Hepatocyte (in vitro differentiated cells): ENCODE data around the gene SFN. TPM values are rescaled to one million over a fixed set of nuclear protein-coding genes. Genes with fewer than 3 reads are reported as not detected.
A peak's percentile ranks its signal among the peaks of the same experiment; 100 is the strongest.
"Not testable (repeated sequence)": the region's sequence is repeated elsewhere in the genome, so short reads cannot be mapped to it uniquely, and the experiment has no call there.

Source experiments
- DNase-seq: peaks from one replicate; pipeline ENCODE4 v3.0.0-alpha.2; 2016; ENCODE audit warnings: low spot score
- H2AFZ ChIP-seq: fragments of 200-600 bp; sonication (generic); 2 replicates; pipeline ENCODE4 v1.6.0; 2016; ENCODE audit warnings: antibody characterized with exemption, mild to moderate bottlenecking
- H3K27ac ChIP-seq: fragments of 200-600 bp; sonication (generic); 2 replicates; pipeline ENCODE4 v1.5.1; 2016; ENCODE audit warnings: mild to moderate bottlenecking
- H3K27me3 ChIP-seq: fragments of 200-600 bp; sonication (generic); 2 replicates; pipeline ENCODE4 v1.6.1; 2016
- H3K36me3 ChIP-seq: fragments of 200-600 bp; sonication (generic); replicated peaks from 2 replicates; pipeline ENCODE4 v1.5.1; 2016; ENCODE audit warnings: low read depth; ENCODE audit not compliant: insufficient read depth
- H3K4me1 ChIP-seq: fragments of 200-600 bp; sonication (generic); 2 replicates; pipeline ENCODE4 v1.5.1; 2016; ENCODE audit warnings: mild to moderate bottlenecking, moderate library complexity; ENCODE audit not compliant: insufficient read depth
- H3K4me2 ChIP-seq: fragments of 200-600 bp; sonication (generic); 2 replicates; pipeline ENCODE4 v1.6.0; 2016
- H3K4me3 ChIP-seq: fragments of 200-600 bp; sonication (generic); 2 replicates; pipeline ENCODE4 v1.5.1; 2016; ENCODE audit warnings: mild to moderate bottlenecking
- H3K79me2 ChIP-seq: fragments of 200-600 bp; sonication (generic); 2 replicates; pipeline ENCODE4 v1.6.0; 2017; ENCODE audit warnings: mild to moderate bottlenecking
- H3K9me2 ChIP-seq: fragments of 200-600 bp; sonication (generic); replicated peaks from 2 replicates; pipeline ENCODE4 v1.6.0; 2017; ENCODE audit warnings: mild to moderate bottlenecking; ENCODE audit not compliant: insufficient read depth
- H3K9me3 ChIP-seq: fragments of 200-600 bp; sonication (generic); 2 replicates; pipeline ENCODE4 v1.5.1; 2016; ENCODE audit warnings: low read depth, mild to moderate bottlenecking
- H4K20me1 ChIP-seq: fragments of 200-600 bp; sonication (generic); 2 replicates; pipeline ENCODE4 v1.6.0; 2016; ENCODE audit warnings: mild to moderate bottlenecking; ENCODE audit not compliant: insufficient read depth, poor library complexity, severe bottlenecking
- CTCF ChIP-seq: fragments of 200-600 bp; sonication (generic); IDR thresholded peaks from 2 replicates; pipeline ENCODE4 v1.5.1; 2016; ENCODE audit warnings: antibody characterized with exemption, mild to moderate bottlenecking; ENCODE audit not compliant: poor library complexity
- EZH2 ChIP-seq: fragments of 200-600 bp; sonication (generic); IDR thresholded peaks from 2 replicates; pipeline ENCODE4 v1.6.1; 2016; ENCODE audit warnings: antibody characterized with exemption, mild to moderate bottlenecking, borderline replicate concordance
- EZH2phosphoT487 ChIP-seq: fragments of 200-600 bp; sonication (generic); IDR thresholded peaks from one replicate; pipeline ENCODE4 v1.6.1; 2018; ENCODE audit warnings: antibody characterized with exemption, mild to moderate bottlenecking, low read depth, moderate library complexity; ENCODE audit not compliant: unreplicated experiment, severe bottlenecking
- WGBS: methylation state at CpG from one replicate; pipeline ENCODE4 v1.1.6; 2016; ENCODE audit warnings: low lambda C conversion rate; ENCODE audit errors: missing lambda C conversion rate; 5-methylcytosine and 5-hydroxymethylcytosine counted together
- polyA plus RNA-seq: library from polyadenylated mRNA; unstranded; fragments of >200 nt; fragmentation: Nextera tagmentation; extraction: Ambion mirVana; gene quantifications from 2 replicates; pipeline ENCODE4 v1.2.1, GENCODE V29; 2016
- total RNA-seq: library from RNA; depleted of rRNA; stranded (reverse); fragments of >200 nt; gene quantifications from 2 replicates; pipeline ENCODE4 v1.2.3, GENCODE V29; 2014

SFN gene
- total and polyA plus RNA-seq, 2 experiments from 2014 or later, result 3.4 to 8.5 TPM

DNA sequence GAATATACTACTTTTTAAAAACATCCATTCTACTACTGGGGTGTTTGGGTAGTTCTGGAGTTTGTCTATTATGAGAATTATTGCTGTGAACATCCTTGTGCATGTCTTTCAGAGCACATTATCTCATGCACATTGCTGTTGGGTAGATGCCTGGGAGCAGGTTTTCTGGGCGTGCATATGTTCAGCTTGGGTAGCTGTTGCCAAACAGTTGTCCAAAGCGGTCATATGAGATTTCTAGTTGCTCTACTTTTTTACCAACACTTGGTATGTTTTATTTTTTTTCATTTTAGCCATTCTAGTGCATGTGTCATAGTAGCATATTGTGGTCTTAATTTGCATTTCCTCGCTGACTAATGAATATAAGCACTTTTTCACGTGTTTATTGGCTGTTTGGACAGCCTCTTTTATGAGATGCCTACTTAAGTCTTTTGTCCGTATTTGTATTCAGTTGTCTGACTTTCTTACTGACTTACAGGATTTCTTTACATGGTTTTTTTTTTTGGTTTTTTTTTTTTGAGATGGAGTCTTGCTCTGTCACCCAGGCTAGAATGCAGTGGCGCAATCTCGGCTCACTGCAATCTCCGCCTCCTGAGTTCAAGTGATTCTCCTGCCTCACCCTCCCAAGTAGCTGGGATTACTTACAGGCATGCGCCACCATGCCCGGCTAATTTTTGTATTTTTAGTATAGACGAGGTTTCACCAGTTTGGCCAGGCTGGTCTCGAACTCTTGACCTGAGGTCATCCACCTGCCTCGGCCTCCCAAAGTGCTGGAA, 18.3 kb upstream of the SFN start:
- TF ChIP-seq EZH2, result no peak
- TF ChIP-seq EZH2phosphoT487, result no peak
- no peak for TF ChIP-seq CTCF
- no peak overlapping the region for H2AFZ ChIP-seq
- H3K9me3 ChIP-seq, result no peaks in the 10 kb centered on the region
- no peaks in the 10 kb centered on the region for H4K20me1 ChIP-seq
- 93% methylated on average over 13 of the region's 13 CpGs for WGBS
- DNase-seq, result no peak
- no peaks in the 10 kb centered on the region for H3K4me1 ChIP-seq
- no peak overlapping the region for H3K4me2 ChIP-seq
- no peak overlapping the region for H3K27ac ChIP-seq
- no peaks in the 10 kb centered on the region for H3K27me3 ChIP-seq
- peaks cover 3% of the 10 kb centered on the region for H3K79me2 ChIP-seq
- H3K4me3 ChIP-seq, result no peak overlapping the region
- H3K9me2 ChIP-seq, result no peaks in the 10 kb centered on the region
- H3K36me3 ChIP-seq, result no peaks in the 10 kb centered on the region

DNA sequence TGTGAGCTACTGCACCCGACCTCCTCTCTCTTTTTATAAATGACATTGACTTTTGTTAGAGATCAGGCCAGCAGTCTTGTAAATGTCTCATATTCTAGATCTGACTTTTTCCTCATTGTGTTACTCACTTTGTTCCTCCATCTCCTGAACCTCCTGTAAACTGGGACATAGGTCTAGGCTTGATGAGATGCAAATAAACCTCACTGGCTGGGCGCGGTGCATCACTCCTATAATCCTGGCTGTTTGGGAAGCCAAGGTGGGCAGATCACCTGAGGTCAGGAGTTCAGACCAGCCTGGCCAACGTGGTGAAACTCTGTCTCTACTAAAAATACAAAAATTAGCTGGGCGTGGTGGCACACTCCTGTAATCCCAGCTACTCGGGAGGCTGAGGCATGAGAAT, 15.1 kb upstream of the SFN start:
- H3K36me3 ChIP-seq, result not testable (repeated sequence)

DNA sequence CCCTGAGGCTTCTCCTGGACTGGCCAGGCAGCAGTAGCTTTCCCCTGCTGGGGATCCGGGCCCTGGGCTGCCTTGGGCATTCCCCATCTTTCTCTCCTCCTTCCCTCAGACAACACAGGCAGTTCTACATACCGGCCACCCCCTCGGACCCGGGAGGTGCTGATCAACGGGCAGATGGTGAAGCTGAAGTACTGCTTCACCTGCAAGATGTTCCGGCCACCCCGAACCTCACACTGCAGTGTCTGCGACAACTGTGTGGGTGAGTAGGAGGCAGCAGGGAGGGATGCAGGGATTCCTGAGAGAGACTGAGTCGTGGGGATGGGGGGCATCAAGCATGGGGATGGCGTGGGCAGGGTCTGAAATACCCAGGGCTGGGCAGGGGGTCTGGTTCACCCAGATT, 14.4 kb upstream of the SFN start:
- Histone ChIP-seq H3K27ac (peak overlapping the region; percentile 71), H3K9me2 (no peaks in the 10 kb centered on the region), H3K79me2 (peaks cover 3% of the 10 kb centered on the region), H3K4me3 (no peak overlapping the region), H3K4me1 (no peaks in the 10 kb centered on the region), H3K9me3 (no peaks in the 10 kb centered on the region), H3K36me3 (no peaks in the 10 kb centered on the region), H2AFZ (no peak overlapping the region), H3K27me3 (no peaks in the 10 kb centered on the region), H4K20me1 (no peaks in the 10 kb centered on the region), H3K4me2 (no peak overlapping the region)
- no peak for TF ChIP-seq EZH2
- TF ChIP-seq EZH2phosphoT487, result no peak
- TF ChIP-seq CTCF, result no peak
- DNase-seq, result no peak
- 94% methylated on average over 10 of the region's 10 CpGs for WGBS

More for the DNA sequence above, 15.1 kb upstream of the SFN start:
- not testable (repeated sequence) for H2AFZ ChIP-seq, DNase-seq, H4K20me1 ChIP-seq, H3K4me1 ChIP-seq, H3K4me3 ChIP-seq, H3K4me2 ChIP-seq, H3K9me3 ChIP-seq, H3K79me2 ChIP-seq, H3K27me3 ChIP-seq, H3K27ac ChIP-seq, H3K9me2 ChIP-seq
- 98% methylated on average over 6 of the region's 6 CpGs for WGBS

DNA sequence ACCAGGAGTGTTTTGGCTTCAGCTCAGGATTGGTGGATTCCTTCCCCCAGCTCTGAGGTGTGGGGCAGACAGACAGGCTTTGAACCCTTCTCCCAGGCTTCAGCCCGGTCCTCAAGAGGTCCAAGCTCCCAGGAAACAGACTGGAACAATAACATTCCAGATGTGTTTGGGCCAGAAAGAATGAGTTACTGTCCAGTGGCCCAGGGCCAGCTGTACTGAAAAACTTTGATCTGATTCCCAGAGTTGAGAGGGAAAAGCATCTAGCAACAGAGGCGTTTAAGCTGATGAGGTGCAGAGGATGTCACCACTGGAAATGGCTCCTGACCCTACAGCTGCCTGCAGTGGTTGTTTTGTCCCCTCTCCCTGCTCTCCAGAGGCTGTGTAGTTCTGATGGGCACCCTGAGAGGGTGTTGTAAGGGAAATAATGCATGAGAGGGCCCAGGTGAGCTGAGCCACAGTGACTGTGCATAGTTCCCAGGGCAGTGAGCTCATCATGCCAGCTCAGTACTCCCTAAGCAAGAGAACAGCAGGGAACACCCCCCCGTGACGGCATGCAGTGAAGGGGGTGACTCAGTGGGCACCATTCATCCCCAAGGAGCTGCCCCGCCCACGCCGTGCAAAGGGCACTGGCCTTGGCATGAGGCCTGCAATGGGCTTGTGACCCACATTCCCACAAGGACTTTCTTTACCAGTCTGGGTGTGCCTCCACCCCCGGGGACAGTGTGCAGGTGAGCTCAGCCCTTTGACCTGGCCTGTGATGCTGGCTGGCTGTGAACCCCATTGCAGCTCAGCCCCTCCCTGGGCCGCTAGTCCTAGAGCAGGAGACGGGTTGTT, 13.8 kb upstream of the SFN start:
- peak; percentile 68 for DNase-seq
- peak overlapping the region; percentile 71 for H3K27ac ChIP-seq
- H2AFZ ChIP-seq, result no peak overlapping the region

More for the DNA sequence above, 13.8 kb upstream of the SFN start:
- Histone ChIP-seq H3K9me2 (no peaks in the 10 kb centered on the region), H3K4me1 (no peaks in the 10 kb centered on the region), H3K4me3 (no peak overlapping the region), H4K20me1 (no peaks in the 10 kb centered on the region), H3K4me2 (no peak overlapping the region), H3K79me2 (peaks cover 3% of the 10 kb centered on the region), H3K9me3 (no peaks in the 10 kb centered on the region), H3K27me3 (no peaks in the 10 kb centered on the region), H3K36me3 (no peaks in the 10 kb centered on the region)
- 90% methylated on average over 10 of the region's 10 CpGs for WGBS
- TF ChIP-seq EZH2phosphoT487, result no peak
- no peak for TF ChIP-seq EZH2
- no peak for TF ChIP-seq CTCF
